Choroid plexus epithelial cell (primary cell): ENCODE results near the gene ANKIB1.

ENCODE experiments used
- DNase-seq: peaks from one replicate; pipeline ENCODE4 v3.0.0-alpha.2; 2010; ENCODE audit warnings: low read depth
- H3K4me3 ChIP-seq: 2 replicates; pipeline ENCODE4 v1.5.1; 2011; ENCODE audit warnings: low read depth, mild to moderate bottlenecking, control low read depth, low read length, moderate library complexity
- CTCF ChIP-seq: conservative IDR thresholded peaks from 2 replicates; pipeline ENCODE4 v1.5.1; 2011; ENCODE audit warnings: low read depth, mild to moderate bottlenecking, control low read depth, inconsistent platforms, low read length, moderate library complexity

The ANKIB1 gene

GRCh38 chr7:92359801-92360200 lies 114.0 kb downstream of the ANKIB1 start:
- TF ChIP-seq CTCF, result no peak
- DNase-seq, result peak; percentile 8
- H3K4me3 ChIP-seq, result no peak overlapping the region

- DNase-seq, result peak; percentile 18
- no peak overlapping the region for H3K4me3 ChIP-seq
- no peak for TF ChIP-seq CTCF
These were observed 114.6 kb downstream of the ANKIB1 start for GRCh38 chr7:92360387-92360786.

- no peak for TF ChIP-seq CTCF
- H3K4me3 ChIP-seq, result no peak overlapping the region
- no peak for DNase-seq
These were observed 116.4 kb downstream of the ANKIB1 start for GRCh38 chr7:92362131-92362530.

- DNase-seq, result peak; percentile 25
- TF ChIP-seq CTCF, result no peak
- no peak overlapping the region for H3K4me3 ChIP-seq
These were observed 121.0 kb downstream of the ANKIB1 start for GRCh38 chr7:92366730-92367129.

- no peak for DNase-seq
- H3K4me3 ChIP-seq, result no peak overlapping the region
- no peak for TF ChIP-seq CTCF
These were observed 123.0 kb downstream of the ANKIB1 start for GRCh38 chr7:92368741-92369140.

GRCh38 chr7:92375013-92375412 lies 129.2 kb downstream of the ANKIB1 start:
- no peak overlapping the region for H3K4me3 ChIP-seq
- DNase-seq, result peak; percentile 14
- TF ChIP-seq CTCF, result no peak

- no peak for TF ChIP-seq CTCF
- H3K4me3 ChIP-seq, result no peak overlapping the region
- DNase-seq, result no peak
These were observed 145.3 kb downstream of the ANKIB1 start for GRCh38 chr7:92391071-92391470.
